Osteoblast (primary cell): Measurements from ENCODE around the gene VPS35L. TPM values are rescaled to one million over a fixed set of nuclear protein-coding genes. Genes with fewer than 3 reads are reported as not detected.

ENCODE experiments used
- DNase-seq: peaks from one replicate; pipeline ENCODE4 v3.0.0; 2011; ENCODE audit warnings: low spot score, mixed read lengths; ENCODE audit not compliant: insufficient read length; ENCODE audit errors: missing footprints
- H2AFZ ChIP-seq: 2 replicates; pipeline ENCODE4 v1.6.0; 2011; ENCODE audit warnings: mild to moderate bottlenecking, low read length
- H3K27ac ChIP-seq: 2 replicates; pipeline ENCODE4 v1.5.1; 2011; ENCODE audit warnings: mild to moderate bottlenecking, low read depth, low read length, moderate library complexity
- H3K27me3 ChIP-seq: 2 replicates; pipeline ENCODE4 v1.6.0; 2012; ENCODE audit warnings: mild to moderate bottlenecking, control low read depth, inconsistent platforms, low read length, moderate library complexity; ENCODE audit not compliant: insufficient read depth
- H3K36me3 ChIP-seq: 2 replicates; pipeline ENCODE4 v1.5.1; 2011; ENCODE audit warnings: mild to moderate bottlenecking, low read length, control low read depth, moderate library complexity; ENCODE audit not compliant: insufficient read depth
- H3K4me1 ChIP-seq: 2 replicates; pipeline ENCODE4 v1.5.1; 2011; ENCODE audit warnings: mild to moderate bottlenecking, low read length, control low read depth, moderate library complexity; ENCODE audit not compliant: insufficient read depth
- H3K4me2 ChIP-seq: 2 replicates; pipeline ENCODE4 v1.6.0; 2011; ENCODE audit warnings: mild to moderate bottlenecking, low read length; ENCODE audit not compliant: insufficient read depth
- H3K4me3 ChIP-seq: fragments of 200-600 bp; sonication (generic); 3 replicates; pipeline ENCODE4 v1.5.1; 2012; ENCODE audit warnings: mild to moderate bottlenecking, low read length, inconsistent platforms; ENCODE audit not compliant: insufficient read depth
- H3K79me2 ChIP-seq: 2 replicates; pipeline ENCODE4 v1.6.0; 2012; ENCODE audit warnings: mild to moderate bottlenecking, low read length, control low read depth, inconsistent platforms; ENCODE audit not compliant: insufficient read depth
- H3K9me3 ChIP-seq: 2 replicates; pipeline ENCODE4 v1.5.1; 2011; ENCODE audit warnings: low read depth, low read length, control low read depth
- H4K20me1 ChIP-seq: 2 replicates; pipeline ENCODE4 v1.6.0; 2012; ENCODE audit warnings: mild to moderate bottlenecking, low read length, control low read depth; ENCODE audit not compliant: insufficient read depth
- CTCF ChIP-seq: IDR thresholded peaks from 2 replicates; pipeline ENCODE4 v1.5.1; 2011; ENCODE audit warnings: mild to moderate bottlenecking, low read depth, low read length, moderate library complexity; ENCODE audit errors: extremely low read depth
- total RNA-seq: library from RNA; depleted of rRNA; stranded (reverse); fragments of >200 nt; gene quantifications from 2 replicates; pipeline ENCODE4 v1.2.3, GENCODE V29; 2012

The VPS35L gene
- total RNA-seq, 1 donor = 64.8 TPM

GRCh38 chr16:19717314-19717713, 161.8 kb downstream of the VPS35L start:
- peak; percentile 82 for DNase-seq
- no peak for TF ChIP-seq CTCF
- Histone ChIP-seq H3K4me1 (peaks cover 11% of the 10 kb centered on the region), H3K79me2 (peaks cover 56% of the 10 kb centered on the region), H2AFZ (peak overlapping the region; percentile 98), H3K9me3 (no peaks in the 10 kb centered on the region), H3K27me3 (no peaks in the 10 kb centered on the region), H3K4me2 (peak overlapping the region; percentile 93), H3K27ac (peak overlapping the region; percentile 87), H3K4me3 (peak overlapping the region; percentile 99), H4K20me1 (peaks cover 9% of the 10 kb centered on the region), H3K36me3 (peaks cover 18% of the 10 kb centered on the region)

GRCh38 chr16:19717741-19718623, 162.5 kb downstream of the VPS35L start, which contains the start of the genes IQCK and KNOP1:
Gene IQCK (plus strand): TSS chr16:19718271. CDS start chr16:19718307, 36 bp downstream.
Gene KNOP1 (minus strand): TSS chr16:19718227. CDS start chr16:19715035, 3,192 bp downstream.
- peak within 1 kb of the TSS; percentile 93 for H3K4me2 ChIP-seq
- H3K79me2 ChIP-seq = peaks cover 49% of the 10 kb centered on the region
- peak; percentile 99 for DNase-seq

GRCh38 chr16:19718624-19718965, 163.1 kb downstream of the VPS35L start:
- peaks cover 48% of the 10 kb centered on the region for H3K79me2 ChIP-seq
- peak overlapping the region; percentile 87 for H3K27ac ChIP-seq
- peak; percentile 83 for DNase-seq

More at GRCh38 chr16:19717741-19718623, 162.5 kb downstream of the VPS35L start, which contains the start of the genes IQCK and KNOP1:
- Histone ChIP-seq H3K9me3 (no peaks in the 10 kb centered on the region), H3K36me3 (peaks cover 15% of the 10 kb centered on the region), H4K20me1 (peaks cover 9% of the 10 kb centered on the region), H3K27ac (peak within 1 kb of the TSS; percentile 87), H3K4me1 (peaks cover 11% of the 10 kb centered on the region), H3K27me3 (no peaks in the 10 kb centered on the region), H2AFZ (peak within 1 kb of the TSS; percentile 98), H3K4me3 (peak within 1 kb of the TSS; percentile 99)
- no peak for TF ChIP-seq CTCF

More at GRCh38 chr16:19718624-19718965, 163.1 kb downstream of the VPS35L start:
- TF ChIP-seq CTCF = no peak
- Histone ChIP-seq H4K20me1 (peaks cover 6% of the 10 kb centered on the region), H2AFZ (peak overlapping the region; percentile 98), H3K4me3 (peak overlapping the region; percentile 99), H3K4me2 (peak overlapping the region; percentile 93), H3K27me3 (no peaks in the 10 kb centered on the region), H3K9me3 (no peaks in the 10 kb centered on the region), H3K36me3 (peaks cover 12% of the 10 kb centered on the region), H3K4me1 (peaks cover 11% of the 10 kb centered on the region)
